WI38 (cell line): ENCODE data around the gene MEAK7.

Source experiments
- H3K4me3 ChIP-seq: 2 replicates; pipeline ENCODE4 v1.5.1; 2011; ENCODE audit warnings: low read depth, mild to moderate bottlenecking, control low read depth, low read length
- CTCF ChIP-seq: IDR thresholded peaks from 2 replicates; pipeline ENCODE4 v1.5.1; 2012; ENCODE audit warnings: low read depth, mild to moderate bottlenecking, control low read depth, low read length

The MEAK7 gene, protein sequence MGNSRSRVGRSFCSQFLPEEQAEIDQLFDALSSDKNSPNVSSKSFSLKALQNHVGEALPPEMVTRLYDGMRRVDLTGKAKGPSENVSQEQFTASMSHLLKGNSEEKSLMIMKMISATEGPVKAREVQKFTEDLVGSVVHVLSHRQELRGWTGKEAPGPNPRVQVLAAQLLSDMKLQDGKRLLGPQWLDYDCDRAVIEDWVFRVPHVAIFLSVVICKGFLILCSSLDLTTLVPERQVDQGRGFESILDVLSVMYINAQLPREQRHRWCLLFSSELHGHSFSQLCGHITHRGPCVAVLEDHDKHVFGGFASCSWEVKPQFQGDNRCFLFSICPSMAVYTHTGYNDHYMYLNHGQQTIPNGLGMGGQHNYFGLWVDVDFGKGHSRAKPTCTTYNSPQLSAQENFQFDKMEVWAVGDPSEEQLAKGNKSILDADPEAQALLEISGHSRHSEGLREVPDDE

DNA sequence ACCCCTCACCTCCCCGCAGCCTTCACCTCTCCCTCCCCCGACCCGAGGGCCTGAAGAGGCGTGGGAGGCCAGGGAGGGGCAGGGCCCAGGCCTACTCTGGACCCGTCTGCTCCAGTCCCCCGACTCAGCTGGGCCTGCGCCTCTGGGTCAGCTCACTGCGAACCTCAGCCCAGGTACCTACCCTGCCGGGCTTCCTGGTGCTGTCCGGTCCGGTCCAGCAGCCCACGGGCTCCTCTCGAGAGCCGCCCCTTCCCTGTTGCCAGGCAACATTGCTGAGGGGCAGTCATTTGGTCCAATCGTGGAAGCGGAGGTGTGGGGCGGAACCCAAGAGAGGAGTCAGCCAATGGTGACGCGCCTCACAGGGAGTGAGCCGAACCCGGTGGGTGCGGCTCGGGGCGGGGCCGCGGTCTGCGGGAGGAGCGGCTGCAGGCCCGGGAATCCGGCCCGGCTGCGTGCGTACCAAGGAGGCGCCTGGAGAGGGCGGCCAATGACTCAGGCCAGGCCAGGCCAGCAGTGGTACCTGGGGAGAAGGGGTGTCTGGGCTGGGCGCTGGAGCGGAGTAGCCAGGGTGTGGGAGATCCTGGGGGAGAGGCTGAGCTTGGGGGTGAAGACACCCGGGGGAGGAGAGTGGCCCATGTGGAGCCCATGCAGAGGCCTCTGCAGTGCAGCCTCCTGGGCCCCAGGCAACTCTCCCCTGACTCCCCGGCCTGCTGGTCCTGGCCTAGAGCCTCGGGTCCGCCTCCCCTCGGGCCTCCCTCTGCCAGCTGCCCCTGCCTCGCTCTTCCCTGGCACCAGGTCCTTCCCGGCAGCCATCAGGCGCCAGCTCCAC, at the start of gene MEAK7:
Gene MEAK7 (minus strand): TSS at position 240 of the 829 bp plus-strand sequence. CDS start 6,573 bp downstream, outside the sequence.
- no peak for TF ChIP-seq CTCF

GRCh38 chr16:84553873-84554399, 49.5 kb upstream of the MEAK7 start:
- no peak overlapping the region for H3K4me3 ChIP-seq
- no peak for TF ChIP-seq CTCF

More for the DNA sequence above, at the start of gene MEAK7:
- H3K4me3 ChIP-seq: peak within 1 kb of the TSS; percentile 82

GRCh38 chr16:84552135-84552534, 47.7 kb upstream of the MEAK7 start:
- H3K4me3 ChIP-seq: no peak overlapping the region
- TF ChIP-seq CTCF: no peak

- no peak overlapping the region for H3K4me3 ChIP-seq
- no peak for TF ChIP-seq CTCF
Observed at GRCh38 chr16:84550096-84550495, 45.6 kb upstream of the MEAK7 start.

- H3K4me3 ChIP-seq: no peak overlapping the region
- no peak for TF ChIP-seq CTCF
Observed at GRCh38 chr16:84548971-84549844, 44.7 kb upstream of the MEAK7 start.

GRCh38 chr16:84548508-84548907, 44.0 kb upstream of the MEAK7 start:
- TF ChIP-seq CTCF: no peak
- H3K4me3 ChIP-seq: no peak overlapping the region
